ENCODE measurements around the gene CST9. TPM values are rescaled to one million over a fixed set of nuclear protein-coding genes. Genes with fewer than 3 reads are reported as not detected.

Gene CST9
- polyA plus RNA-seq, 1 donor (not counting 4 experiments of a cell fraction or from before 2014, with no cell fraction given): not detected

GRCh38 chr20:23632711-23633573 lies 27.2 kb upstream of the CST9 start:
- no peak overlapping the region for H3K4me3 ChIP-seq (ENCODE audit: control insufficient read depth in 2 of 3, extremely low read depth in 1 of 3, insufficient read depth in 2 of 3, low read depth in 1 of 3, low read length in 3 of 3)
- no peak overlapping the region for H3K4me2 ChIP-seq (ENCODE audit: control insufficient read depth, extremely low read depth, insufficient read depth, low read depth, low read length)
- FAIRE-seq: no peak
- H3K9ac ChIP-seq (ENCODE audit: control insufficient read depth, extremely low read depth, insufficient read depth, low read length): no peak overlapping the region
- peaks cover 24% of the 10 kb centered on the region for H3K79me2 ChIP-seq (ENCODE audit: control insufficient read depth, insufficient read depth, low read length)
- H4K20me1 ChIP-seq (ENCODE audit: control insufficient read depth, extremely low read depth, insufficient read depth, low read length): no peaks in the 10 kb centered on the region
- dilution Hi-C loops (cut with MboI; ENCODE audit: extremely low pct_ligation_motif_present, low sequenced_read_pairs): no loop called here
- H3K4me1 ChIP-seq (ENCODE audit: control insufficient read depth, extremely low read depth, insufficient read depth, low read length): peaks cover 29% of the 10 kb centered on the region
- peaks cover 4% of the 10 kb centered on the region for H3K9me1 ChIP-seq (ENCODE audit: control insufficient read depth, extremely low read depth, insufficient read depth, low read length)
- no peak overlapping the region for H2AFZ ChIP-seq (ENCODE audit: control insufficient read depth, low read length)
- no peak for DNase-seq (ENCODE audit: low read depth, low spot score)
- H3K27me3 ChIP-seq (ENCODE audit: control insufficient read depth, extremely low read depth, insufficient read depth, low read length): no peaks in the 10 kb centered on the region
- peaks cover 13 to 15% of the 10 kb centered on the region in 2 experiments for H3K36me3 ChIP-seq (ENCODE audit: control insufficient read depth in 2 of 2, extremely low read depth in 1 of 2, insufficient read depth in 2 of 2, low read length in 2 of 2)
- TF ChIP-seq EZH2 (IDR thresholded peaks at IDR 0.05; ENCODE audit: low read length): no peak
- TF ChIP-seq CTCF (optimal IDR thresholded peaks at IDR 0.05 in 1 of 3, IDR thresholded peaks at IDR 0.05 in 1 of 3, conservative IDR thresholded peaks at IDR 0.05 in 1 of 3; ENCODE audit: extremely low read depth in 1 of 3, insufficient read depth in 2 of 3, low read length in 3 of 3): no peak
- no peak overlapping the region for H3K27ac ChIP-seq (ENCODE audit: control insufficient read depth, insufficient read depth, low read length)
- H3K9me3 ChIP-seq (ENCODE audit: control insufficient read depth, low read depth, low read length): no peaks in the 10 kb centered on the region

- no peak overlapping the region for H2AFZ ChIP-seq (ENCODE audit: control insufficient read depth, low read length)
- no peaks in the 10 kb centered on the region for H3K27me3 ChIP-seq (ENCODE audit: control insufficient read depth, extremely low read depth, insufficient read depth, low read length)
- H3K4me1 ChIP-seq (ENCODE audit: control insufficient read depth, extremely low read depth, insufficient read depth, low read length): peaks cover 29% of the 10 kb centered on the region
- FAIRE-seq (no peak), DNase-seq (ENCODE audit: low read depth, low spot score) (no peak)
- H3K27ac ChIP-seq (ENCODE audit: control insufficient read depth, insufficient read depth, low read length): no peak overlapping the region
- no peaks in the 10 kb centered on the region for H4K20me1 ChIP-seq (ENCODE audit: control insufficient read depth, extremely low read depth, insufficient read depth, low read length)
- dilution Hi-C loops (cut with MboI; ENCODE audit: extremely low pct_ligation_motif_present, low sequenced_read_pairs): no loop called here
- TF ChIP-seq EZH2 (IDR thresholded peaks at IDR 0.05; ENCODE audit: low read length): no peak
- TF ChIP-seq CTCF (optimal IDR thresholded peaks at IDR 0.05 in 1 of 3, IDR thresholded peaks at IDR 0.05 in 1 of 3, conservative IDR thresholded peaks at IDR 0.05 in 1 of 3; ENCODE audit: extremely low read depth in 1 of 3, insufficient read depth in 2 of 3, low read length in 3 of 3): no peak
- no peaks in the 10 kb centered on the region for H3K9me3 ChIP-seq (ENCODE audit: control insufficient read depth, low read depth, low read length)
- peaks cover 18% of the 10 kb centered on the region for H3K79me2 ChIP-seq (ENCODE audit: control insufficient read depth, insufficient read depth, low read length)
- no peak overlapping the region for H3K9ac ChIP-seq (ENCODE audit: control insufficient read depth, extremely low read depth, insufficient read depth, low read length)
- H3K4me2 ChIP-seq (ENCODE audit: control insufficient read depth, extremely low read depth, insufficient read depth, low read depth, low read length): no peak overlapping the region
- H3K4me3 ChIP-seq (ENCODE audit: control insufficient read depth in 2 of 3, extremely low read depth in 1 of 3, insufficient read depth in 2 of 3, low read depth in 1 of 3, low read length in 3 of 3): no peak overlapping the region
- peaks cover 4% of the 10 kb centered on the region for H3K9me1 ChIP-seq (ENCODE audit: control insufficient read depth, extremely low read depth, insufficient read depth, low read length)
- peaks cover 13 to 15% of the 10 kb centered on the region in 2 experiments for H3K36me3 ChIP-seq (ENCODE audit: control insufficient read depth in 2 of 2, extremely low read depth in 1 of 2, insufficient read depth in 2 of 2, low read length in 2 of 2)
These were observed 26.4 kb upstream of the CST9 start for GRCh38 chr20:23631981-23632710.
